ENCODE measurements around the gene TLR10.

Gene TLR10

GRCh38 chr4:38723726-38724474, 58.9 kb downstream of the TLR10 start:
- no peak for DNase-seq

GRCh38 chr4:38723114-38723513, 59.7 kb downstream of the TLR10 start:
- no peak for DNase-seq
